HG03103 (cell line): ENCODE results near the gene ALDH2.
A peak's percentile ranks its signal among the peaks of the same experiment; 100 is the strongest.
"Not testable (repeated sequence)": the region's sequence is repeated elsewhere in the genome, so short reads cannot be mapped to it uniquely, and the experiment has no call there.

Source experiments
- ATAC-seq: cut with Tn5 transposase; IDR thresholded peaks from one replicate; pipeline ENCODE4 v1.9.1; 2021; ENCODE audit warnings: low read depth; ENCODE audit not compliant: unreplicated experiment

Gene ALDH2

DNA sequence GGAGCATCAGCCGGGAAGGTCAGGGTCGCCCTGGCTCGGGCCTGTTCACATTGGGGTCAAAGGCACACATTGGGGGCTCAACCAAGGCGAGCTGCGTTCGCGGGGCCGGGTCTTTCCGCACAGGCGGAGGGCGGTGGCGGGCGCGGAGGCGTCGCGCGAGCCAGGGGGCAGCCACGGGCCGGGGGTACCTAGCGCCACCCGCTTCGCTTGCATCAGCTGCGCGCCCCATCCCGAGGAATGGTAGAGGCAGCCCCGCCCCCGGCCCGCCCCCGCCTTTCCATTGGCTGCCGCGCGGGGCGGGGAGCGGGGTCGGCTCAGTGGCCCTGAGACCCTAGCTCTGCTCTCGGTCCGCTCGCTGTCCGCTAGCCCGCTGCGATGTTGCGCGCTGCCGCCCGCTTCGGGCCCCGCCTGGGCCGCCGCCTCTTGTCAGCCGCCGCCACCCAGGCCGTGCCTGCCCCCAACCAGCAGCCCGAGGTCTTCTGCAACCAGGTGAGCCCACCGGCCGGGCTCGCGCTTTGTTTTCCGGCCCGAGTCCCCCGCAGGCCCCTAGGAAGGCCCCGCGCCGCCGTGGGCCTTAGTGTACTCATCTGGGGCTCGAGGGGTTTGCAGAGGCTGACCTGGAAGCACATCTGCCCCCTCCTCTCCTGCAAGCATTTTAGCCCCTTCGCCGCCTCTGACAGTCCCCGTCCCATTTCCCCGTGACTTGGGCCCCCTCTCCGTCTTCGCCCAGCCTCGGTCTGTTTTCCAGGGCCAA lies at the start of gene ALDH2:
Gene ALDH2 (plus strand): TSS at position 326 of the 754 bp plus-strand sequence. CDS start 50 bp downstream, at position 376.
- ATAC-seq, result peak; percentile 49

GRCh38 chr12:111719316-111719715 lies 47.4 kb upstream of the ALDH2 start:
- not testable (repeated sequence) for ATAC-seq

GRCh38 chr12:111720457-111720856 lies 46.3 kb upstream of the ALDH2 start:
- no peak for ATAC-seq

- not testable (repeated sequence) for ATAC-seq
Observed at GRCh38 chr12:111723646-111724360, 42.9 kb upstream of the ALDH2 start.

DNA sequence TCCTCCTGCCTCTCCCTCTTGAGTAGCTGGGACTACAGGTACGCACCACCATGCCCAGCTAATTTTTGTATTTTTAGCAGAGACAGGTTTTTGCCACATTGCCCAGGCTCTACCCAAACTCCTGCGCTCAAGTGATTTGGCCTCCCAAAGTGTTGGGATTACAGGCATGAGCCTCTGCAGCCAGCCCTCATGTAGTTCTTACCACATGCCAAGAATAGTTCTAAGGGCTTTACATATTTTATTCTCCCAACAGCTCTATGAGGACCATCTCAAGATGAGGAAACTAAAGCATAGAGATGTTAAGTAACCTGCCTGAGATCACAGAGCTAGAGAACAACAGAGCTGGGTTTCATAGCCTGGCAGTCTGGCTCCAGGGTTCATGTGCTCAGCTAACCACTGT lies 37.9 kb upstream of the ALDH2 start:
- ATAC-seq, result no peak

DNA sequence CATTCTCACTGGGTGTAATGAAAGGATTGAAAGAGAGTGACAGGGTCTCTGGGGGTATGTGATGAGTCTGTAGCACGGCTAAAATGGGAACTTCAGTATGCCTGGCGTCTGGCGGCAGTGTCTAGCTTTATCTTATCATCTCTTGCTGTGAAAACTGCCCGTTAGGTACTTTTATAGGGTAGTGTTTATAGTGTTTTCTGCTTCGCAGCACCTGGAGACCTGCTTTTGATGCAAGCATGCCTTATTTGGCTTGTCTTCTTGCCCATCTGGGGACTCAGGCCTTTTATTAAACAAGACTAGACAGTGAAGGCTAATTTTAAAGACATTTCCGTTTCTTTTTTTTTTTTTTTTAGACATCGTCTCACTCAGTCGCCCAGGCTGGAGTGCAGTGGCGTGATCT lies 36.3 kb upstream of the ALDH2 start:
- ATAC-seq, result no peak

DNA sequence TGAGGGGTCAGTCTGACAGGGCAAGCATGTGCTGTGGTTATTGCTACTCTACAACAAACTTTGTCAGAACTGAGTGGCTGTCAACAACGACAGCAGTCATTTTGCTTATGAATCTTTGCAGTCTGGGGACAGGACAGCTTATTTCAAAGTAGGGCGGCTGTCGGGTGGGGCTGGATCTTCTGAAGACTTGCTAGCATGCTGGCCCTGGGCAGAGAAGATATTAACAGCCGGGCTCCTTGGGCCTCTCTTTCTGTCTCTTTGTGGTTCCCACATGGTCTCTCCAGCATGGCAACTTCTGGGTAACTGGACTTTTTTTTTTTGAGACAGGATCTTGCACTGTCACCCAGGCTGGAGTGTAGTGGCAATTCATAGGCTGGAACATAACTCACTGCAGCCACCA lies 33.9 kb upstream of the ALDH2 start:
- ATAC-seq, result no peak

GRCh38 chr12:111733340-111733915 lies 33.3 kb upstream of the ALDH2 start:
- ATAC-seq, result no peak

- not testable (repeated sequence) for ATAC-seq
Observed at GRCh38 chr12:111739524-111739923, 27.2 kb upstream of the ALDH2 start.

GRCh38 chr12:111741235-111741812 lies 25.4 kb upstream of the ALDH2 start:
- no peak for ATAC-seq

DNA sequence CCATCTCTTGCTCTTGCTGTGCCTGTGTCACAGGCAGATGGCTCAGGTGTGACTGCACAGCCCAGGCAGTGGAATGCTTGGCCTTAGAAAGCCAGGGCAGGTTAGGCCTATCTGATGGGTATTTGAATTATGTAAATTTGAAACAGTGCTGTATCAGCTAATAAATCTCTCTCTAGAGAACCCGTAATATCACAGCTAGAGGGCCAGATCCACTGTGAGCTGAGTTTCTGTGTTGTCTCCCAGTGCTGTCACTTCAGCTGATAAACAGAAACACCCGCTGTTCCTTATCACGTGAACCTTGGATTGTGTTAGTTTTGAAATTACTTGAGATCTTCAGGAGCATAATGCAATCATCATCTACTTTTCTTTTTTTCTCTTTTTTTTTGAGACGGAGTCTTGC lies 21.5 kb upstream of the ALDH2 start:
- no peak for ATAC-seq

DNA sequence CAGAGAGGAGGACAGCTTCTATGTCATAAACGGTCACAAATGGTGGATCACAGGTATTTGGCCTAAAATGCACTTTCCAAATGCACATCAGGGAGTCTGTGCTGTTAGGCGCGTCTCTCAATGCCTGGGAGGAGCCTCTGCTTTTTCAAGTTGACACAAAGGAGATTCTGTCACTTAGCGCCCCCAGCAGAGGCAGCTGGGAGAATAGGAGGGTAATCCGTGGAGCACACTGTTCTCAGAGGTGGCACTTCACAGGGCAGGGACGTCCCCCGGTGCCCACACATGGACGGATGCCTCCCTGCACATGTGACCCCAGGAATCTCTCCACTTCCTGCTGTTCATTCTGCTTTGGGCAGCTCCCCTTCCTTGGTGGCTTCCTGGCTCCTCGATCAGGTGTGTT lies 19.4 kb upstream of the ALDH2 start:
- no peak for ATAC-seq

GRCh38 chr12:111748151-111748672 lies 18.5 kb upstream of the ALDH2 start:
- ATAC-seq, result no peak

DNA sequence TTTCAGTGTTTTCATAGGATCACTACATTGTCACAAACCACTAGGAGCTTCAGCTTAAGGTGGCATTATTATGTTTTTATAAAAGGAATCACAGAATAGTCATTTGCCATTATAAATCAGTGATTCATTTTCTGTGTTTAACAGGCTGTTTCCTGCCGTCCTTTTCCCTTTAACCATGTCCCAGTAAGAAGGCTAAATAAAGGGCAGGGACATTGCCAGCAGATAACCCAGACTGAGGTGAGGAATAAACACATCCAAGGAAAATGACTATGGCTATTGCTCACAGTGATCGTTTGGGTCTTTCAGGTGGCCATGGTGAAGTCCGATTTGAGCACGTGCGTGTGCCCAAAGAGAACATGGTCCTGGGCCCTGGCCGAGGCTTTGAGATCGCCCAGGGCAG lies 17.9 kb upstream of the ALDH2 start:
- no peak for ATAC-seq

GRCh38 chr12:111749391-111749790 lies 17.3 kb upstream of the ALDH2 start:
- no peak for ATAC-seq

- no peak for ATAC-seq
Observed at GRCh38 chr12:111753144-111753881, 13.4 kb upstream of the ALDH2 start.

DNA sequence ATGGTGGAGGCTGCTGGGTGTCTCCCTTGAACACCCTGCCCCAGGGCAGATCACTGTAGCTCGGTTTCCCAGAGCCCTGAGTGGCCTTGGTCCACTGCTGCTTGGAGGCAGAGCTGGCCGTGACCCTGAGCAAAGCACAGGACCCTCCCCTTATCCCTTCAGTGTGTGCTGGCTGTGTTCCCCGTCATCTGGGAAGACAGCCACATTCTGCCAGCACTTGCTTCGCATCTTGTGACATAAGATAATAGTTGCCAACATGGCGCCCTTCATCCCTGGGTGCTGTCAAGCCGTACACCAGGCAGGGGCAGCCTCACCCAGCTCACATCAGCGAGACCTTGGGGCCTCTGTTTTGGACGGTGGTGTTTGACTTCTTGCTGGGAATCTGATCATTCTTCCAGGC lies 12.1 kb upstream of the ALDH2 start:
- no peak for ATAC-seq

- no peak for ATAC-seq
Observed at GRCh38 chr12:111756196-111756595, 10.5 kb upstream of the ALDH2 start.

GRCh38 chr12:111756681-111757080 lies 10.1 kb upstream of the ALDH2 start:
- no peak for ATAC-seq

GRCh38 chr12:111757361-111758119 lies 9.2 kb upstream of the ALDH2 start:
- peak; percentile 48 for ATAC-seq
